Stimulated activated CD4-positive, alpha-beta T cell treated with anti-CD3 and anti-CD28 coated beads, Interleukin-1b, Interleukin-23, amount 100 ng/mL, for 1 hour (primary cell): ENCODE data around the gene DNAH17.
A peak's percentile ranks its signal among the peaks of the same experiment; 100 is the strongest.

Source experiments
- DNase-seq, 2 donors: peaks; one replicate each; pipeline ENCODE4 v3.0.0-alpha.2; 2020; ENCODE audit warnings: low read depth in 2 of 2

DNAH17 gene

GRCh38 chr17:78498848-78499247, 78.3 kb downstream of the DNAH17 start:
- no peak for DNase-seq

DNA sequence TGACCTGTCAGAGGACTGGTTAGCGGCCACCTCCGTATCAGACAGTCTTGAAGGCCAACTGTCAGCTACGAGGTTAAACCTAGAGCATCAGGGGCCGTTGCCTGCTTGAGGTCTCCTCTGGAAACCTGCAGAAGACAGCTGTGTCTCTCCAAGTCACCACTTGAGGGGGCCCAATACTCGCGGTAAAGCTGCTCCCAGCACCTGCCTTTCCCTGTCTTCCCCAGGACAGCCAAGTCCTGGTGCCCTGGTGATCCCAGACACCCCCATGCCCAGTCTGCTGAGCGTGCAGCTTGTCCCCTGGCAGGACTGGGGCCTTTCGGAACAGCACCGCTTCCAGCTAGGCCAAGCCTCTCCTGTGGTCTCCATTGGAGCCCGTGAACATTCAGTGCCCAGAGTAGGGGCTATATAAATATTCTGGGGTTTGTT, 80.1 kb downstream of the DNAH17 start:
- DNase-seq, result peak; percentile 13 to 16

GRCh38 chr17:78496311-78496710, 80.9 kb downstream of the DNAH17 start:
- DNase-seq, result no peak

DNA sequence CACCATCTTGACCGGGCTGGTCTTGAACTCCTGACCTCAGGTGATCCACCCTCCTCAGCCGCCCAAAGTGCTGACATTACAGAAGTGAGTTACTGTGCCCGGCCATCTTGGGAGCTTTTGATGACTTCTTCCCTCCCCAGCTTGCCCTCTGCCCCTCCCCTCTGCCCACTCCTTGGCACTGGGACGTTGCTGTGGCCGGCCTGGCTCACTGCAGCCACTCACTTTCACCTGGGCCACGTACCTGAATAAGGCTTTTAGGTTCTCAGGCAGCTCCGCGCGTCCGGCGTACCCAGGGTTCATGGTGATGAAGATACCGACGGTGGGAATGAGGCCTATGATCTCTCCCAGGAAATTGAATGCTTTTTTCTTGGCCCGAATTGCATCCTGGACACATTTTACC, 81.6 kb downstream of the DNAH17 start:
- DNase-seq, result no peak

DNA sequence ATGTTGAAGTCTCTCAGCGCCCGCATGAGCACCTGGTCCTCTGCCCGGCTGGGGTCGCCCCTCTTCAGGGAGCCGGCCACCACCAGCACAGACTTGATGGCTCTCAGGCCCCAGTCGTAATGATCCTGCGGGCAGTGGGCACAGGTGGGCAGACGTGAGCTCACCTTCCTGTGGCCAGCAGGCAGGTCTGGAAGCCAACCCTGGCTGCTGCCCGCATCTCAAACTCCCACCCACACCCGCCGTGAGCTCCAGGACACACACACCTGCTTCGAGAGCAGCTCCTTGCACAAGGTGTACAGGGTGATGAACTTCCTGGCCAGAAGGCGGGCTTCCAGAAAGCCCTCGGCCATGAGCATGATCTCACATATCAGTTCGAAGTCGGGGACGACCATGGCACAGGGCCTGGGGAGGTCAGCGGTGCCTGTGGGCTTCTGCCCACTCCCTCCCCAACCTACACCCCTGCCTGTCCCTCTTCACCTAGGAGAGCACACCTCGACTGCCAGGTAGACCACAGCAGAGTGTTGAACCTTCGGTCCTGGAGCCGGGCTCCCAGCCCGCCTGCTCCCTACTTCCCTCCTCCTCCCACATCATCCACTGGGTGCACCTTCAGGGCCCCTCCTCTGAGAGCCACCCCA, 82.4 kb downstream of the DNAH17 start:
- no peak for DNase-seq

GRCh38 chr17:78493853-78494695, 83.1 kb downstream of the DNAH17 start:
- no peak for DNase-seq

DNA sequence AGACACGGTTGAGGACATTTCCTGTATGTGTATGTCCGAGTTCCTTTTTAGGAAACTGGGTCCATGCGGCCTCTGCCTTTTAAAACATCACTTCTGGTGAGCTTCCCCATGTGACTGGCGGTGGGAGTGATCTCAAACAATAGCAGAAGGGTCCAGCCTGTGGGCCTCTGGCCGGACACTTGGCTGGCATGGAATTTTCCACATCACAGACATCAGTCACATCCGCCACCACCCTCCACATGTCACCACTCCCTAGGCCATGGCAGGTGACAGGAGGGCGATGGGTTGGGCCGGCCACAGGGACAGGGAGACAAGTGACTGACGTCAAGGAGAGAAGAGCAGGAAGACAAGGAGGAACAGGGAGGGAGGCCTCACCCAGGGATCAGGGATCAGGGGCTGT, 83.7 kb downstream of the DNAH17 start:
- no peak for DNase-seq

GRCh38 chr17:78492116-78492799, 84.9 kb downstream of the DNAH17 start:
- no peak for DNase-seq

DNA sequence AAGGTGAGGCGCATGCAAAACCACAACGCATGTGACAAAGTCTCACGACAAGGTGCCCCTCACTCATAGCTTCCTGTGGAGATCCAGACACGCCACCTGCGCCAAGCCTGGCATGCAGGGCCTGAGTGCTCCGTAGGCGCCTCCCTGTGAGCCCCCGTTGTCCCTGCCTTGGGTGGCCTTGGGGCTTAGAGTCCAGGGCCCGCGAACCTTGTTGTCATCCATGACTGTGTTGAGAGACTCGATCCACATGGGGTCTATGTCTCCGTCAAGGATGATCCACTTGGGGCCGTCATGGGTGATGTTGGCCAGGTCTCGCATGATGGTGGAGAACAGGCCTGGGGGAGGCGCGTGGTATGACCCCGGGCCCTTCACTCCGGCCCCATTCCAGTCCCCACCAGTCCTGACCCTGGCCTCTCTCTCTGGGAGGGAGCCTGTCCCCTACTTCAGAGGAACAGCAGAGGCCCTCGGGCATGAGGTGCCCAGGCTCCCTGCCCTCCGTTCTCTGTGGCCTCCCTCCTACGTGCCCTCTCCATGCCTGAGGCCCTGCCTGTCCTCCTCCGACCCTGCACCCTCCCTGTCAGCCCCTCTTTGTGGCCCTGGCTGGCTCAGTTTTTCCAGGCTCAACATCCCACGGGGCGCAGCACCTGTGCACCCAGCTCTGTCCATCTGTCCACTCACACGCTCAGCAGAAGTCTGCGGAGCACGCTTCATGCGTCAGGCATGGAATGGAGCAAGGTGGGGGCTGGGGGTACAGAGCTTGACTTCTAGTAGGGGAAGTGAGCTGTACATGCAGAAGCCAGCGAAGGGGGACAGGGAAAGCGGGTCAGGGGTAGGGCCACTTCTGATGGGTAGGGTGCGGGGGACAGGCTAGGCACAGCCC, 85.7 kb downstream of the DNAH17 start:
- no peak for DNase-seq

DNA sequence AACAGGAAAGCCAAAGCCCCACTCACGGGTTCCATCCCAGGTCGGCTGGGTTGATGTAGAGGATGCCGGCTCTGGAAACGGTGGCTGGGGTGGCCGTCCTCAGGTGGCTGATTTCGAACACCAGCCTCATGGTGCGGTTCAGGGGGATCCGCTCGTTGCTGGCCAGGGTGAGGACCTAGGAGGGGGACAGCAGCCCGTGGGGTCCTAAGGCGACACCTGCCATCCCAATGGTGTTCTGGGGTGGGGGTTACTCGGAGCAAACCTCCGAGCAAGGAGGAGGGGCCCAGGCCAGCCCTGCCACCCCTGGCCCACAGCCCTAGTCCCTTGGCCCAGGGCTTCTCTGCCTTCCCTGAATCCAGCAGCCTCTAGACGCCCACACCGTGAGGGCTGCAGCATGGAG, 86.5 kb downstream of the DNAH17 start:
- DNase-seq, result no peak

GRCh38 chr17:78490156-78490555, 87.0 kb downstream of the DNAH17 start:
- no peak for DNase-seq

DNA sequence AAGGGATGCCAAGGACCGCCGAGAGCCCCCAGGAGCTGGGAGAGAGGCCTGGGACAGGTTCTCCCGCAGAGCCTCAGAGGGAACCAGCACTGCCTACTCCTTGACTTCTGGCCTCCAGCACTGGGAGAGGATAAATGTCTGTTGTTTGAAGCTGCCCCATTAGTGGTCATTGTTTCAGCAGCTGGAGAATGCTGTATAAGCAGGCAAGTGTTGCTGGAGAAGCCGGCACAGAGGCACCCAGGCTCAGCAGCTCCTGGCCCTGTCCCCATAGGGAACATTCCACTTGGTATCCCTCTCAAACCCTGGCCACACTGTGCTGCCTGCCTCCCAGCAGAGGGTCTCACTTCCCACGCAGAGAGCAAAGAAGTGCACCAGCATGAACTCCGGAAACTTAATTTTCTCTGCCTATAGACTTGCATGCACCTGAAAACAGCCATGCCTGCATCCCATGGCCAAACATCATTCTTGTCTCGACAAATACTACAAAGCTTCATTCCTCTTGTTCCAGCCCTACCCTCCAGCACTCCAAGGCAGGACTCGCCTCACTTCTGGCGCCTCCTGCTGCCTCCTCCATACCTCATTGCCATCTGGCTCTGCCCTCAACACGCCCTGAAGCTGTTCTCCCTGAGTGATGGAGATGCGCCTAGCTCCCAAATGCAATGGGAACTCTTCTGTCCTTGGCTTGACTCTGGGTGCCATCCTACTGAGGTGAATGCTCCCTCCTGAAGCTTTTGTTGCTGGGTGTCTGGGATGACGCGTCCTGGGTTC, 88.1 kb downstream of the DNAH17 start:
- no peak for DNase-seq

- DNase-seq, result no peak
These were observed 89.0 kb downstream of the DNAH17 start for GRCh38 chr17:78488156-78488555.

DNA sequence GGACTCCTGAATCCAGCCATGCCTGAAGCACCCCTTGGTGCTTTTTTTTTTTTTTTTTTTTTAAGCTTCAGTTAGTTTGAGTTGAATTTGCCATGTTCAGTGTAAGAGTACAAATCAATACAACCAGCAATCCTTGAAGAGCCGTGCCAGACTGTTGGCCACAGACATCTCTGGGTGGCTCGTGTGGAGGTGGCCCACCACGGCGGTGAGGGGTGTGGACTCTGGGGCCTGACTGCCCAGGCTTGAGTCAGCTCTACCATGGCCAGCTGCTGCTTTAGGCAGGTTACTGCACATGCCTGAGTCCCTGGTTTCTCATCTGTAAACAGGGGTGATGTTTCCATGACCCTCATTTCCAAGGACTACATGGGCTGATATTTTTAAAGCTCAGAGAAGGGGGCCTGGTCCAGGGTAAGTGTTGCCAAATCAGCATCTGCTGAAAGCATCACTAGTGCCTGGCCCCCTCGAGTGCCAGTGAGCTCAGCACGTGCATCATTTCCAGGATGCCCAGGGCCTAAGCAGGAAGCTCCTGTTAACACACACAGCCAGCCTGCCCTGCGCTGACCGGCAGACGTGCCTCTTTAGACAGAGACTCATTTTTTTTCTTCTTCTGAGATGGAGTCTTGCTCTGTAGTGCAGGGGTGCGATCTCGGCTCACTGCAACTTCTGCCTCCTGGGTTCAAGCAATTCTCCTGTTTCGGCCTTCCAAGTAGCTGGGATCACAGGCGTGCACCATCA, 90.1 kb downstream of the DNAH17 start:
- DNase-seq, result no peak

DNA sequence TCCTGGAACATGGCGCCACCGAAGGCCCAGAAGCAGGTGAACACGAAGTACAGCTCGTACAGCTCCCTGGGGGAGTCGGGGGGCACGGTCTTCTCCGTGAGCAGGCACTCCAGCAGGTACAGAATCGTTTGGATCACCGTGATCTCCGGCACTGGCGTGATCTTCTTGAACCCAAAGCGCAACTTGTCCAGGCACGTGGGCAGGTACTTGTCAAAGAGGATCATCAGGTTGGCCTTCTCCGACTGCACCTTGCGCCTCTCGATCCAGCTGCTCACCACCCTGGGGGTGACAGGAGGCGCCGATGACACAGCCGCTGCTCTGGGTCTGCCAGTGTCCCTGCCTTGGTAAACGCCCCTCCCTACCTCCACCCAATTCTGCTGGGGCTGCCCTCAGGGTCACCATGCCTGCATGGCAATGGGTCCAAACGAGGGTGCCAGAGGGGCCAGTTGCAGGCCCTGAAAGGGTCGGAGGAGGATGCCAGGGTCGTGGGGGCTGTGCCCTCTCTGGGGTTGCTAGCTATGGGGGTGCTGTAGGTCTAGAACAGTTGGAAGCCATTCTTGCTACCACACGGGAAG, 90.9 kb downstream of the DNAH17 start:
- no peak for DNase-seq

GRCh38 chr17:78485290-78486168, 91.7 kb downstream of the DNAH17 start:
- DNase-seq, result no peak

DNA sequence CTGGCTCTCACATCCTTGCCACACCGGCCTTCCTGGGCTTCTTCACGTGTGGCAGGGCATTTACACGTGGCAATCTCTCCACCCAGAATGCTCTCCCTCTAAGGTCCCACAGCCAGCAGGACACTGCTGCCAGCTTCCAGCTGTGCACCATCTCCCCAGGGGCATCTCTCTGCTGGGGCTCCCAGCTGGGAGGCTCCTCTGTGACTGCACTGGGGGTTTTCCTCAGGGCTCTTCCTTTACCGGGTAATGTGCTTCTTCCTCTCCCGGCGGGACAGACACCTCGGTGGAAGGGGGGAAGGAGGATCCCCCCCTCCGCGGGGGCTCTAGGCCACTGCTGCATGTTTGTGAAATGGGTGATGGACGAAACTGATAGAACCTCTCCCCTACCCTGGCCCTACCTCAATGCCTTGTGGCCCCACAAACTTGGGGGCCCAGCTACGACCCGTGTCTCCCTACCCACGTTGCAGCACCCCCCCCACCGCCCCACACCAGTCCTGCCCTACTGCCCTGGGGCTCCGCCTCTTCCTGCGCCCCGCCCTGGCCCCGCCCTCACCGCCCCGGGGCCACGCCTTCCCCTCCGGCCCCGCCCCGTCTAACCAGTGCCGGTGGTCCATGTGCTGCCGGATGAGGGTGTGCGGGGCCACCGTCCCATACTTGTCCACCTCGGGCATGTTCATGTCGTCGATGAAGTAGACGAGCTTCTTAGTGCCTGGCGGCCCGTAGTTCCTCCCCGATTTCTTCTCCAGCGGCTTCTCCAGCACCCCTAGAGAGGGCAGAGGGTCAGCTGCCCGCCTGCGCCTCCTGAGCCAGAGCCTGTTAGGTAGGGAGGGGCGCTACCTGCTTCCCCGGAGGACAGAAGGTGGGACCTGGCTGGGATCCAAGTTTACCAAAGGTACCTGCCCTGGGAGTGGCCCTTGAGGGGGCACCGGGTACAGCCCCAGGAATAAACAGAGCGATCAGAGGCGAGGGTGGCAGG, 92.6 kb downstream of the DNAH17 start:
- peak in 1 of 2 donors; percentile 39 for DNase-seq

DNA sequence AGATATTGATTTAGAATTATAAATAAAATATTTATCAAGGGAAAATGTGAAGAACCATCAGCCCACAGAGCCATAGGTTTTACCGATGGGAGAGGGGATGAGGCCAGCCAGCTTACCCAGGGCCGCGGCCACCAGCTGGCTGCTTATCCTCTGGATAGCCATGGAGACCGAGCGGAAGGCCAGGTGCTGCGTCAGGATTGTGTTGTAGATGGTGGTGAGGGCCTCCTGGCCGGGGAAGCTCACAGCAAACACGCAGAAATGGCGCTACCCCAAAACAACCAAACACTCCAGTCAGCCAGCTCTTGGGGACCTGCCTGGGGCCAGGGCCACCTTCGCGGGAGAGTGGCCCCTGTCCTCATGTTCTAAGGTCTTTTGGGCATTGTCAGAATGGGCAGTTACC, 97.8 kb downstream of the DNAH17 start:
- no peak for DNase-seq
